ENCODE measurements around the gene RPL10A.

The RPL10A gene

GRCh38 chr6:35468181-35468979 is at the start of gene RPL10A:
TSS of gene RPL10A (plus strand) at chr6:35468401. CDS start at chr6:35468435, 34 bp downstream.
- peak; percentile 96 for DNase-seq (ENCODE audit: low spot score)
- TF ChIP-seq CTCF (IDR thresholded peaks at IDR 0.05; ENCODE audit: extremely low read depth, missing control alignments) = peak; percentile 93

- TF ChIP-seq CTCF (IDR thresholded peaks at IDR 0.05; ENCODE audit: extremely low read depth, missing control alignments) = no peak
- no peak for DNase-seq (ENCODE audit: low spot score)
Observed at GRCh38 chr6:35419417-35419816, 48.8 kb upstream of the RPL10A start.

- TF ChIP-seq CTCF (IDR thresholded peaks at IDR 0.05; ENCODE audit: extremely low read depth, missing control alignments) = no peak
Observed at GRCh38 chr6:35419961-35420360, 48.2 kb upstream of the RPL10A start.

GRCh38 chr6:35425284-35425683 is 42.9 kb upstream of the RPL10A start:
- no peak for DNase-seq (ENCODE audit: low spot score)
- TF ChIP-seq CTCF (IDR thresholded peaks at IDR 0.05; ENCODE audit: extremely low read depth, missing control alignments) = no peak

More at GRCh38 chr6:35419961-35420360, 48.2 kb upstream of the RPL10A start:
- DNase-seq (ENCODE audit: low spot score) = no peak

- TF ChIP-seq CTCF (IDR thresholded peaks at IDR 0.05; ENCODE audit: extremely low read depth, missing control alignments) = no peak
- no peak for DNase-seq (ENCODE audit: low spot score)
Observed at GRCh38 chr6:35426074-35426473, 42.1 kb upstream of the RPL10A start.

- no peak for DNase-seq (ENCODE audit: low spot score)
- no peak for TF ChIP-seq CTCF (IDR thresholded peaks at IDR 0.05; ENCODE audit: extremely low read depth, missing control alignments)
Observed at GRCh38 chr6:35427435-35427834, 40.8 kb upstream of the RPL10A start.

- DNase-seq (ENCODE audit: low spot score) = no peak
- TF ChIP-seq CTCF (IDR thresholded peaks at IDR 0.05; ENCODE audit: extremely low read depth, missing control alignments) = no peak
Observed at GRCh38 chr6:35427851-35428321, 40.3 kb upstream of the RPL10A start.
